Spleen (tissue), 7 donors: ENCODE measurements around the gene TPX2.

ENCODE experiments used
- POLR2A ChIP-seq, 3 donors: fragments of 450-650 bp; IDR thresholded peaks; one replicate each; pipeline ENCODE4 v1.5.1; 2017; ENCODE audit warnings: antibody characterized with exemption in 3 of 3, mild to moderate bottlenecking in 1 of 3
- POLR2AphosphoS5 ChIP-seq, 3 donors: sonication (generic); formaldehyde crosslinking; IDR thresholded peaks; one replicate each; pipeline ENCODE4 v1.5.1; 2017; ENCODE audit warnings: antibody characterized with exemption in 3 of 3
- TF ChIP-seq, protein P1 (sequence below), 11 experiments: fragments of 200-600 bp in 7 of 11; fragments of 450-650 bp in 4 of 11; sonication (generic) in 4 of 11; IDR thresholded peaks in 8 of 11; conservative IDR thresholded peaks in 3 of 11; 1 replicate in 7 of 11; 2 replicates in 4 of 11; pipeline versions ENCODE4 v1.4.0 to v1.8.0; 2016 to 2021; ENCODE audit warnings: antibody characterized with exemption in 11 of 11, inconsistent platforms in 4 of 11, mild to moderate bottlenecking in 1 of 11
- donor health status: DM: no; HTN: no; CAD: no; lungs with moderate emphysema.
- donor health status: DM: no; HTN: no; CAD: no.
- donor health status: DM: no; HTN: no; CAD: no.

DNA sequence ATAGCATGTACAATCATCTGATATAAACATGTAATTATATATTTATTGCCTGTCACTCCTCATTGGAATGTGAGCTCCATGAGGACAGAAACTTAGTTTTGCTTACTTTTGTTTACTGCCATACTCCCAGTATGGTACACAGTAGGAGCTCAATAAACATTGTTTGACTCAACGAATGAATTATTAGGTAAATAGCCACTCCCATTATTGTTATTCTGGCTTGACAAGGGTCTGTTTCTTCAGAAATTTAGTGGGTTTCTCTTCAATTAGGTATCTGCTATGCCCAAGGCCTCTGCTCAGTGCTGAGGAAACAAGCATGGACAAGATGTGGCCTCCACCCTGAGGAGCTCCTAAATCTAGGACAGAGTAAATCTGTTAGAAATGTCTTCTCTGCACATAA lies 22.7 kb upstream of the TPX2 start:
- TF ChIP-seq, protein P1, sequence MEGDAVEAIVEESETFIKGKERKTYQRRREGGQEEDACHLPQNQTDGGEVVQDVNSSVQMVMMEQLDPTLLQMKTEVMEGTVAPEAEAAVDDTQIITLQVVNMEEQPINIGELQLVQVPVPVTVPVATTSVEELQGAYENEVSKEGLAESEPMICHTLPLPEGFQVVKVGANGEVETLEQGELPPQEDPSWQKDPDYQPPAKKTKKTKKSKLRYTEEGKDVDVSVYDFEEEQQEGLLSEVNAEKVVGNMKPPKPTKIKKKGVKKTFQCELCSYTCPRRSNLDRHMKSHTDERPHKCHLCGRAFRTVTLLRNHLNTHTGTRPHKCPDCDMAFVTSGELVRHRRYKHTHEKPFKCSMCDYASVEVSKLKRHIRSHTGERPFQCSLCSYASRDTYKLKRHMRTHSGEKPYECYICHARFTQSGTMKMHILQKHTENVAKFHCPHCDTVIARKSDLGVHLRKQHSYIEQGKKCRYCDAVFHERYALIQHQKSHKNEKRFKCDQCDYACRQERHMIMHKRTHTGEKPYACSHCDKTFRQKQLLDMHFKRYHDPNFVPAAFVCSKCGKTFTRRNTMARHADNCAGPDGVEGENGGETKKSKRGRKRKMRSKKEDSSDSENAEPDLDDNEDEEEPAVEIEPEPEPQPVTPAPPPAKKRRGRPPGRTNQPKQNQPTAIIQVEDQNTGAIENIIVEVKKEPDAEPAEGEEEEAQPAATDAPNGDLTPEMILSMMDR (IDR thresholded peaks at IDR 0.05 in 8 of 11, conservative IDR thresholded peaks at IDR 0.05 in 3 of 11): no peak
- TF ChIP-seq POLR2A (IDR thresholded peaks at IDR 0.05) (no peak), POLR2AphosphoS5 (IDR thresholded peaks at IDR 0.05) (no peak)
